GM21717 (cell line): Measurements from ENCODE around the gene PRB3.

Source experiments
- ATAC-seq: cut with Tn5 transposase; IDR thresholded peaks from one replicate; pipeline ENCODE4 v1.9.1; 2021; ENCODE audit warnings: mild to moderate bottlenecking, moderate library complexity; ENCODE audit not compliant: unreplicated experiment

Gene PRB3

DNA sequence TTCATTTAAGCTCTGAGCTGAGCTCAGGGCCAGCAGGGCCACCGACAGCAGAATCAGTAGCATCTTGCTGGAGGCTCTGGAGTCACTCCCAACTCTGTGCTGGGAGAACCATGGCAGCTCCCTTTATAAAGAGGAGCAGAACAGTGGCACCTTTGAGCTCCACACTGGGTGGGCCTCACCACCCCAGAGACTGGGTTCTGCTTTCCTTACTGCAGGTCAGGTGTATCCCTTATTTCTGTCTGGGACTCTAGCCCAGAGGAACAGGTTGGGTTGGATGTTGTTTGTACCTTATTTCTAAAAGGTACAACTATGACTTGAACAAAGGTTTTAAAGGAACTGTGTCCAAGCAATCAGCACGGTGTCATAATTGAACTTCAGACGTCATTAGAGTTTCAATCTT lies at the start of gene PRB3:
PRB3 (minus strand) TSS at position 101 of the 400 bp plus-strand sequence; CDS start at position 63, 38 bp downstream.
- ATAC-seq, result no peak

DNA sequence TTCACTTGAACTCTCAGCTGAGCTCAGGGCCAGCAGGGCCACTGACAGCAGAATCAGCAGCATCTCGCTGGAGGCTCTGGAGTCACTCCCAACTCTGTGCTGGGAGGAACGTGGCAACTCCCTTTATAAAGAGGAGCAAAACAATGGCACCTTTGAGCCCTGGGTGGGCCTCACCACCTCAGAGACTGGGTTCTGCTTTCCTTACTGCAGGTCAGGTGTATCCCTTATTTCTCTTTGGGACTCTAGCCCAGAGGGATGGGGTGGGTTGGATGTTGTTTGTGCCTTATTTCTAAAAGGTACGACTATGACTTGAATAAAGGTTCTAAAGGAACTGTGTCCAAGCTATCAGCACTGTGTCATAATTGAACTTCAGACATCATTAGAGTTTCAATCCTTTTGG lies 40.8 kb upstream of the PRB3 start, which contains the start of gene PRB4:
PRB4 (minus strand) TSS at position 101 of the 400 bp plus-strand sequence; CDS start at position 63, 38 bp downstream.
- no peak for ATAC-seq

DNA sequence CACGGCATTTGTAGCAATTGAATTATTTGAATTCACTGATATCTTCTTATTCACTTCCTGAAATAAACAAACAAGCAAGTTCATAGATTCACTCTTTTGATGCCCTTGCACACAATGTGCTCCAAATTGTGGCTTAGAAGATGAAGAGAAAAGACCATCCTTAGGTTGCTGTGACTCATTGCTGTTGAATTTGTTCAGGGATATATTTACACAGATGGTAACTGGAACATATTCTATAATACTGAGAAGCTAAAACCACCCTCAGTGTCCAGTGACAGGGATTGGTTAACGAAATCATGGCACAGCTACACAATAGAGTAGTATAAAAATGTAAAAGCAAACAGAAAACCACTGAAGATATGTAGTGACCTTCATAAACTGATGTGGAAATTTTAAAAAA lies 37.6 kb upstream of the PRB3 start:
- ATAC-seq, result no peak

DNA sequence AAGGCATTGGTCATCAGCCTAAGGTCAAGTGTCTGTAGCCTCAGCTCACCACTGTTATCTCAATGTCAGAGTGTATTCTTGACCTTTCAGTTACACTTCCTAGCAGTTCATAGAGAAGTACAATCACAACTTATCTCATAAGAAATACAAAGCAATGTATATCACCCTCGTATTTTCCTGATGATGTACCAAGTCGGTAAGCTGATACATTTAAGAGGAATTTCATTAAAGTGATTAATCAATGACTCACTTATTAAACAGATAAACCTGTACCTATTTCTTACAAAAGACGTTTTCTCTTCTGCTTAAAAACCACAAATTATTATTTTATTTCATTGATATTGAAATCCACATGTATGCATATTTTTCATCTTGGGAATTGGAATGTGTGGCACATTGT lies 3.9 kb upstream of the PRB3 start:
- ATAC-seq, result no peak

DNA sequence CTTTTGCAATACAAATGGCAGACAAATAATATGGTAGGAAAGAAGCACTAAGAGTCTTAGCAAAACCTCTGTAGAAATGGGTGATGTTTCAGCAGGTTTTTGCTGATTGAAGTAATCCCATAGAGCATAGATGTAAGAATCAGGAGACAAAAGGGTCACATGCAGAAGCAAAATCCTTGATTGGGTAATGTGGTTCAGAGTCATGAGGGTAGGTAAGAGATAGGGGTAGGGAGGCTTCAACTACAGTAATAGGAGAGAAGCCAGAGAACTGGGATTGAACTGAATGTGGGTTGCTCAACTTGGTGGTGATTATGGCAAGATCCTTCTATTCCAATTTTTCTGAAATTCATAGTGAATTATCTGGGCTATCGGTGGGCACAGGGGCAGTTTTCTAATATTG lies 5.0 kb downstream of the PRB3 start:
- ATAC-seq, result no peak

DNA sequence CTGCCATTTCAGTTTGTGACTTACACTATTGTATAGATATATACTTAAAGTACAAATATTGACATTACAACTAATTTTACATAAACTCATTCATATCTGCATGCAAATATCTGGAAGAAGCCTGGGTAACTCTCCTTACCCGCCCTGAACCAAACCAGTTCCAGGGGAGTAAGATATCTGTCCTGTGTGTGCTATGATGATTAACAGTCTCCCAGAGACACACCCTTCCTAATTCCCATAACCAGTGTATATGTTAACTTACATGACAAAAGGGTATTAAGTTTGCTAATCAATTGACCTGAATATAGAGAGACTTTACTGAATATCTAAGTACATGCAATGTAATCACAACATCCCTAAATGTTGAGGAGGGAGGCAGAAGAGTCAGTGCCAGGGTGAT lies 23.0 kb downstream of the PRB3 start:
- ATAC-seq, result no peak

DNA sequence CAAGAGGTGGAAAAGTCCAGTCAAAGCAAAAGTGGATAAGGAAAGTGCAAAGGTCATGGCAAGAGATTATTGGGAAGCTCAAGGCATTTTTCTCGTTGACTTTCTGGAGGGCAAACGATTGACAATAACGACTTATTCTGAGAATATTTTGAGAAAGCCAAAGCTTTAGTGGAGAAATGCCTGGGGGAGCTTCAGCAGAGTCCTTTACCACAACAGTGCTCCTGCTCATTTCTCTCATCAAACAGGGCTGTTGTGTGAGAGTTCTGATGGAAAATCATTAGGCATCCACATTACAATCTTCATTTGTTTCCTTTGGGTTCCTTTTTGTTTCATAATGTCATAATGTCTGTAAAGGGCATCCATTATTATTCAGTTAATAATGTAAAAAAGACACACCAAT lies 26.9 kb downstream of the PRB3 start:
- ATAC-seq, result no peak

DNA sequence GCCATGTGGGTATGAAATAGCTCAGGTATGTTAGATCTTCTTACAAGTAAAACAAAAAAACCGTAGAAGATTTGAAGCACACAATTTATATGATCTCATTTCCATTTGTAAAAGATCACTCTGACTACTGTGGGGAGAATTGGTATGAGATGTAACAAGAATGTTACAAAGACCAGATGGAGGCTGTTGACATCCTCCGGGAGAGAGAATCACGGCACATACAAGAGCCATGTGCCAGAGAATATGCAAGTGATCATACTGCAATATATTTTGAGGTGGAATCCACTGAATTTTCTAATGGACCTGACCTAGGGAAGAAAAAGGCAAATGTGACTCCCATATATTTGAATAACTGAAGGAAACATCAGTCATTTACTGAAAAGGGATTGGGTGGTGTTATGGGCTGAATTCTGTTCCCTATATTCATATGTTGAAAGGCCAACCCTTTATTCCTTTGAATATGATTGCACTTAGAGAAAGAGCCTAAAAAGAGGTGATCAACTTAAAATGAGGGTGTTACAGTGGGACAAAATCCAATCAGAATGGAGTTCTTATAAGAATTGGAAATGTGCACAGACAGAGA lies 29.1 kb downstream of the PRB3 start:
- ATAC-seq, result no peak

DNA sequence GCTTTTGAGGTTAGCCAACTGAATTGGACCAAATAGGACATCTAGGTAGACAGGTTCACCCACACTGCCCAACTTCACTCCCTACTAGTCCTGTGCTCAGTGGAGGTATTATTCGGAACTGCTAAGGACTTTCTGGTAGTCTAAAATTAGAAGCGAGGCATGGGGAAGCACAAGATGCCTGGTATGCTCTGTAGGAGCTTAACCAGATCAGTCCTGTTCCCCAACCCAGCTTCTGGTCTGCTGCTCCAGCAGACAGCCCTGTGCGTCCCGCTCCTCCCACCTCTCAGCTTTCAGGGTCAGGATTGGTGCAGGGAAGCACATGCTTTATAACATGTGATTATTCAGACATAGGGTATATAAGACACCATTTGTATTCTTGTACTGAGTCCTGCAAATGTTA lies 31.2 kb downstream of the PRB3 start:
- ATAC-seq, result no peak

DNA sequence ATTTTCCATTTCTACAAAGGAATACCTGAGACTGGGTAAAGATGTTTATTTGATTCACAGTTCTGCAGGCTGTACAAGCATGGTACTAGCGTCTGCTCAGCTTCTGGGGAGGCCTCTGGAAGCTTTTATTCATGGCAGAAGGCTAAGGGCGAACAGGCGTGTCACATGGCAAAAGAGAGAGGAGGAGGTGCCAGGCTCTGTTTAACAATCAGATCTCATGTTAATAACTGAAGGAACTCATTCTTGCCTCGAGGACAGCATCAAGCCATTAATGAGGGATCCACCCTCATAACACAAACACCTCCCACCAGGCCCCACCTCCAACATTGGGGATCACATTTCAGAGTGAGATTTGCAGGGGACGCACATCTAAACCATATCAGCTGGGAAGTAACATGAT lies 36.0 kb downstream of the PRB3 start:
- no peak for ATAC-seq

DNA sequence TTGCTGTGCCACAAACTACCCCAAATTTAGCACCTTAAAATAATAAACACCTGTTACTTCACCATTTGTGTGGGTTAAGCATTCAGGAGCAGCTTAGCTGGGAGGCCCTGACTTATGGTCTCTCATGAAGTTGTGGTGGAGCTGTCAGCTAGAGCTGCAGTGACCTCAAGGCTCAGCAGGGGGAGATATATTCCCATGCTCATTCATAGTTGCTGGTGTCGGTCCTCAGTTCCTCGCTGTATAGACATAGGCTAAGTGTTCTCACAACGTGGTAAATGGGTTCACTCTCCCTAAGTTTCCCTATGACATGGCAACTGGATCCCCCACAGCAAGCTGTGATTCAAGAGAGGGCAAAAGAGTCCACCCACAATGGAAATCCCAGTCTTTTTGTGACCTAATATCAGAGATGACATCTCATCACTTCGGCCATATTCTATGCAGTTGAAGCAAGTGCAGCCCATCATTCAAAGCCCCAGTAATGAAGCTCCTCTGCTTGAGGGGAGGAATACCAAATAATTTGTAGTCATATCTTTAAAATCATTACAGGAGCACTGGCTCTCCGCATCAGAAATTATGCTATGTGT lies 41.1 kb downstream of the PRB3 start:
- no peak for ATAC-seq

DNA sequence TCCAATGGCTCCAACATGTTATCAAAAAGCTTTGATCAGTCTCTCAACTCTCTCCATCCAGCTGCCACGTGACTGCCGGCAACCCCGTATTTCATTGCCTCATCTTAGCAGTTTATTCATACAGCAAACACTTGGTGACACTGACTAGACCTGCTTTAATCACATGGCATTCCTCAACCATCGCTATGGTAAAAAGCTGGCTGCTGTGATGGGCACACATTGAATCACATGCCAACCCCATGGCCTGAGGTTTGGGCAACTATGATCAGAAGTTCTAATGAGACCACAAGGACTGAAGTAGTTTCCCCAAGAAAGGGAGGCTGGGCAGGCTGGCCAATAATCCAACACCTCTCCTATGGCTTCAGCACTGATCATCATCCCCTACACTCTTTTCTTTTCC lies 42.1 kb downstream of the PRB3 start:
- no peak for ATAC-seq
